Esophagus muscularis mucosa (tissue), 4 donors: ENCODE results near the gene DENND4C. TPM values are rescaled to one million over a fixed set of nuclear protein-coding genes. Genes with fewer than 3 reads are reported as not detected.

Source experiments
- DNase-seq: peaks from one replicate; pipeline ENCODE4 v3.0.0-alpha.2; 2017; ENCODE audit errors: extremely low spot score
- H3K27ac ChIP-seq, 4 donors: fragments of 200-600 bp; sonication (generic); replicated peaks in 1 of 4; 1 replicate in 3 of 4; 2 replicates in 1 of 4; pipeline ENCODE4 v1.5.1; 2016 to 2019; ENCODE audit warnings: mild to moderate bottlenecking in 1 of 4
- H3K27me3 ChIP-seq, 4 donors: fragments of 200-600 bp; sonication (generic); one replicate each; pipeline versions ENCODE4 v1.5.1 to v1.6.0; 2016 to 2019
- H3K36me3 ChIP-seq, 4 donors: fragments of 200-600 bp; sonication (generic); one replicate each; pipeline ENCODE4 v1.5.1; 2016 to 2019
- H3K4me1 ChIP-seq, 4 donors: fragments of 200-600 bp; sonication (generic); one replicate each; pipeline ENCODE4 v1.5.1; 2016 to 2019
- H3K4me3 ChIP-seq, 4 donors: fragments of 200-600 bp; sonication (generic); 1 replicate in 2 of 4; 2 replicates in 2 of 4; pipeline ENCODE4 v1.5.1; 2016 to 2019; ENCODE audit warnings: mild to moderate bottlenecking in 4 of 4, moderate library complexity in 1 of 4
- H3K9me3 ChIP-seq, 4 donors: fragments of 200-600 bp; sonication (generic); 1 replicate in 3 of 4; 2 replicates in 1 of 4; pipeline ENCODE4 v1.5.1; 2016 to 2019
- EP300 ChIP-seq: sonication (generic); formaldehyde crosslinking; IDR thresholded peaks from one replicate; pipeline ENCODE4 v1.6.1; 2017; ENCODE audit warnings: antibody characterized with exemption
- POLR2A ChIP-seq: fragments of 450-650 bp; IDR thresholded peaks from one replicate; pipeline ENCODE4 v1.6.1; 2017; ENCODE audit warnings: antibody characterized with exemption, moderate library complexity, mild to moderate bottlenecking, low read depth
- POLR2AphosphoS5 ChIP-seq, 2 donors: sonication (generic); formaldehyde crosslinking; IDR thresholded peaks; one replicate each; pipeline ENCODE4 v1.6.1; 2017; ENCODE audit warnings: antibody characterized with exemption in 2 of 2
- WGBS: methylation state at CpG from one replicate; pipeline ENCODE4 v1.1.5; 2018; 5-methylcytosine and 5-hydroxymethylcytosine counted together
- intact Hi-C: fragments of 100-400 bp; cut with DNase I; formaldehyde crosslinking; loops from one replicate; pipeline ENCODE4 v1.15.1; 2023
- total RNA-seq, 4 donors: library from RNA; depleted of rRNA; stranded (reverse); fragments of >200 nt; gene quantifications; one replicate each; pipeline versions ENCODE4 v1.1.0 to v1.2.1, GENCODE V29; 2016
- TF ChIP-seq, protein P1 (sequence below), 3 experiments: fragments of 200-600 bp in 2 of 3; fragments of 450-650 bp in 1 of 3; sonication (generic) in 2 of 3; IDR thresholded peaks; one replicate each; pipeline ENCODE4 v1.5.1; 2017 to 2019; ENCODE audit warnings: antibody characterized with exemption in 3 of 3, mild to moderate bottlenecking in 2 of 3, moderate library complexity in 1 of 3

The DENND4C gene
- total RNA-seq, 4 donors from 2014 or later, result 59.1 to 97.3 (median 88.1) TPM

- TF ChIP-seq POLR2A (no peak), EP300 (no peak), POLR2AphosphoS5 (IDR thresholded peaks at IDR 0.05) (no peak)
- TF ChIP-seq, protein P1, sequence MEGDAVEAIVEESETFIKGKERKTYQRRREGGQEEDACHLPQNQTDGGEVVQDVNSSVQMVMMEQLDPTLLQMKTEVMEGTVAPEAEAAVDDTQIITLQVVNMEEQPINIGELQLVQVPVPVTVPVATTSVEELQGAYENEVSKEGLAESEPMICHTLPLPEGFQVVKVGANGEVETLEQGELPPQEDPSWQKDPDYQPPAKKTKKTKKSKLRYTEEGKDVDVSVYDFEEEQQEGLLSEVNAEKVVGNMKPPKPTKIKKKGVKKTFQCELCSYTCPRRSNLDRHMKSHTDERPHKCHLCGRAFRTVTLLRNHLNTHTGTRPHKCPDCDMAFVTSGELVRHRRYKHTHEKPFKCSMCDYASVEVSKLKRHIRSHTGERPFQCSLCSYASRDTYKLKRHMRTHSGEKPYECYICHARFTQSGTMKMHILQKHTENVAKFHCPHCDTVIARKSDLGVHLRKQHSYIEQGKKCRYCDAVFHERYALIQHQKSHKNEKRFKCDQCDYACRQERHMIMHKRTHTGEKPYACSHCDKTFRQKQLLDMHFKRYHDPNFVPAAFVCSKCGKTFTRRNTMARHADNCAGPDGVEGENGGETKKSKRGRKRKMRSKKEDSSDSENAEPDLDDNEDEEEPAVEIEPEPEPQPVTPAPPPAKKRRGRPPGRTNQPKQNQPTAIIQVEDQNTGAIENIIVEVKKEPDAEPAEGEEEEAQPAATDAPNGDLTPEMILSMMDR (IDR thresholded peaks at IDR 0.05), result no peak
- Histone ChIP-seq H3K27me3 (no peaks in the 10 kb centered on the region), H3K9me3 (no peaks in the 10 kb centered on the region), H3K4me3 (no peak overlapping the region), H3K36me3 (peaks cover 36 to 73% (median 60%) of the 10 kb centered on the region in 4 donors), H3K4me1 (peaks cover 22 to 32% (median 31%) of the 10 kb centered on the region in 4 donors), H3K27ac (no peak overlapping the region)
- intact Hi-C loops, result loop anchor here (10.0 kb wide), 1 partner anchor 142 kb away; the partner anchor contains the start of gene DENND4C
- WGBS, result 63% methylated on average over 2 of the region's 2 CpGs
- DNase-seq, result no peak
Measured at GRCh38 chr9:19376931-19377330, 146.4 kb downstream of the DENND4C start.

DNA sequence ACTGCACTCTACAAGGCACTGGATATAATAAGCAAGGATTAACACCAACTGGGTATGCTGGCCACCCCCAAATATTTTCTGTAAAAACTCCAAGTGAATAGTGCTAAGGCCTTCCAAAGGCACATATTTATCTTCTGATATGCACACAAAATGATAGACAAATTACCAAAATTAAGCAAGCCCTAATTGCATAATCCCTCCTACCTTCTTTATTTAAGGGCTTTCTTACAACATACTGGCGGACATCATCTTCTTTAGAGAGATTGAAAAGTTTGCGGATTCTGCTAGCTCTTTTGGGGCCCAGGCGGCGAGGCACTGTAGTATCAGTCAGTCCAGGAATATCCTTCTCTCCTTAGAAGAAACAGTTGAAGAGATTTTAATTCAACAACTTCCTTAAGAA lies 147.7 kb downstream of the DENND4C start:
- no peak for DNase-seq
- H3K27me3 ChIP-seq, result no peaks in the 10 kb centered on the region
- TF ChIP-seq, protein P1 (IDR thresholded peaks at IDR 0.05), result no peak
- TF ChIP-seq POLR2AphosphoS5 (IDR thresholded peaks at IDR 0.05), result no peak
- no peak for TF ChIP-seq POLR2A
- no peak for TF ChIP-seq EP300
- H3K36me3 ChIP-seq, result peaks cover 27 to 60% (median 52%) of the 10 kb centered on the region in 4 donors
- no peaks in the 10 kb centered on the region for H3K9me3 ChIP-seq
- intact Hi-C loops, result loop anchor here (10.0 kb wide), 1 partner anchor 143 kb away; the partner anchor contains the start of gene DENND4C
- peak overlapping the region in 1 of 4 donors; percentile 8 for H3K4me3 ChIP-seq
- WGBS, result 84% methylated on average over 4 of the region's 4 CpGs
- H3K4me1 ChIP-seq, result peaks cover 22 to 32% (median 31%) of the 10 kb centered on the region in 4 donors
- H3K27ac ChIP-seq, result peak overlapping the region in 1 of 4 donors; percentile 92

- H3K9me3 ChIP-seq, result no peaks in the 10 kb centered on the region
- TF ChIP-seq POLR2AphosphoS5 (IDR thresholded peaks at IDR 0.05) (no peak), POLR2A (no peak), EP300 (no peak)
- TF ChIP-seq, protein P1 (IDR thresholded peaks at IDR 0.05), result no peak
- 51% methylated on average over 7 of the region's 7 CpGs for WGBS
- peak overlapping the region in 3 of 4 donors; percentile 92 to 95 (median 93) for H3K27ac ChIP-seq
- intact Hi-C loops, result loop anchor here (10.0 kb wide), 1 partner anchor 144 kb away; the partner anchor contains the start of gene DENND4C
- no peak for DNase-seq
- H3K27me3 ChIP-seq, result no peaks in the 10 kb centered on the region
- H3K4me1 ChIP-seq, result peaks cover 22 to 32% (median 31%) of the 10 kb centered on the region in 4 donors
- peak overlapping the region; percentile 59 to 85 (median 76) for H3K4me3 ChIP-seq
- H3K36me3 ChIP-seq, result peaks cover 27 to 55% (median 47%) of the 10 kb centered on the region in 4 donors
Measured at GRCh38 chr9:19378647-19379046, 148.2 kb downstream of the DENND4C start.

DNA sequence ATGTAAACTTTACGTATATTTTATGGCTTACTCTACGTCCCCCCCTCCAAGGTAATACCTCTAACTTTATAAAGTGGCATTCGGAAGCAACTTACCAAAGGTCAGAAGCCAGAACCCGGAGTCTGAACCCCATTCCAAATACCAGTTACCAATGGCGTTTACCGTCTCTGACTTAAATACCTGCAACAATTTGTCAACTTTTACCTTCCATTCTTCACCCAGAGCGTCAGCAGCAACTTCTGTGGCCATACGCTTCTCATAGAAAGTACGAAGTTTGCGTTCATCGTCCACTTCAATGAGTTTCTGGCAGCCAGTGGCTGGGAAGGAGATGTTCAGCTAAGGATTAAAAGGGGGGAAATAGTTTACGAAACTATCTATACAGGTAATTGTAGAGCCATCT lies 148.8 kb downstream of the DENND4C start:
- Histone ChIP-seq H3K4me1 (peaks cover 22 to 32% (median 31%) of the 10 kb centered on the region in 4 donors), H3K36me3 (peaks cover 27 to 49% (median 41%) of the 10 kb centered on the region in 4 donors), H3K27me3 (no peaks in the 10 kb centered on the region), H3K9me3 (no peaks in the 10 kb centered on the region), H3K27ac (peak overlapping the region; percentile 92 to 95 (median 94)), H3K4me3 (peak overlapping the region; percentile 59 to 85 (median 76))
- intact Hi-C loops, result loop anchor here (10.0 kb wide), 1 partner anchor 144 kb away; the partner anchor contains the start of gene DENND4C
- TF ChIP-seq EP300 (no peak), POLR2AphosphoS5 (IDR thresholded peaks at IDR 0.05) (no peak), POLR2A (no peak)
- TF ChIP-seq, protein P1 (IDR thresholded peaks at IDR 0.05), result no peak
- WGBS, result 8% methylated on average over 12 of the region's 12 CpGs
- no peak for DNase-seq
